Measurements from ENCODE around the gene PHACTR3. TPM values are rescaled to one million over a fixed set of nuclear protein-coding genes. Genes with fewer than 3 reads are reported as not detected.

The PHACTR3 gene
- polyA plus RNA-seq, 1 donor (not counting 4 experiments of a cell fraction or from before 2014, with no cell fraction given): 2.6 TPM

DNA sequence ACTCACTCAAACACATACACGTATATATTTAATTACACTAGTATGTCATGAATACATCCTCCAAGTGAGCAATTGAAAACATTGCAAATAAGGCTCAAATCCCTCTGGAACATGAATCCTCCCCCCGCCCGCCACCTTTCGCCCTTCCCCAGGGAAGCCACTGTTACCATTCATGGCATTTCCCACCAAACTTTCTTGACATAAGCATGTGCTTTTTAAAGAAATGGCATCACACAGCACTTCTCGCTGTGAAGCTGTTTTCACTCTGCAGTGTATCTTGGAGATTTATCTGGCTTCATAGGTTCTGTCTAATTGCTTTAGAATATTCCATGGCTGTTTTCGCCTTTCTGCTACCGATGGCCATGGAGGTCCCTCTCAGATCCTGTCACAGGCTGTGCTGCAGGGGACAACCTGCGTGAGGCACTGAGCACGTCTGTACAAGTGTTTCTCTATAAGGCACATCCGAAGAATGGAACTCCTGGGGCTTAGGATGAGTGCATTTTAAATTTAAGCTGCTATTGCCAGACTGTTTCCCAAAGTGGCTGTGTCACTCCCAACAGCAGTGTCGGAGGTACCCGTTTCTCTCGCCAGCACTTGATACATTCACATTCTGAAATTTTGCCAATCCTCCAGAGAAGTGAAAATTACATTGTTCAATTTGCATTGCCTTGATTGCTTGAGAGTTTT is 22.2 kb upstream of the PHACTR3 start:
- H3K9me3 ChIP-seq (ENCODE audit: control insufficient read depth, low read depth, low read length): no peaks in the 10 kb centered on the region
- dilution Hi-C loops (cut with MboI; ENCODE audit: extremely low pct_ligation_motif_present, low sequenced_read_pairs): no loop called here
- H4K20me1 ChIP-seq (ENCODE audit: control insufficient read depth, extremely low read depth, insufficient read depth, low read length): no peaks in the 10 kb centered on the region
- no peak overlapping the region for H3K9ac ChIP-seq (ENCODE audit: control insufficient read depth, extremely low read depth, insufficient read depth, low read length)
- no peak overlapping the region for H3K4me2 ChIP-seq (ENCODE audit: control insufficient read depth, extremely low read depth, insufficient read depth, low read depth, low read length)
- no peak overlapping the region for H3K27ac ChIP-seq (ENCODE audit: control insufficient read depth, insufficient read depth, low read length)
- no peak for TF ChIP-seq EZH2 (IDR thresholded peaks at IDR 0.05; ENCODE audit: low read length)
- TF ChIP-seq, protein P1, sequence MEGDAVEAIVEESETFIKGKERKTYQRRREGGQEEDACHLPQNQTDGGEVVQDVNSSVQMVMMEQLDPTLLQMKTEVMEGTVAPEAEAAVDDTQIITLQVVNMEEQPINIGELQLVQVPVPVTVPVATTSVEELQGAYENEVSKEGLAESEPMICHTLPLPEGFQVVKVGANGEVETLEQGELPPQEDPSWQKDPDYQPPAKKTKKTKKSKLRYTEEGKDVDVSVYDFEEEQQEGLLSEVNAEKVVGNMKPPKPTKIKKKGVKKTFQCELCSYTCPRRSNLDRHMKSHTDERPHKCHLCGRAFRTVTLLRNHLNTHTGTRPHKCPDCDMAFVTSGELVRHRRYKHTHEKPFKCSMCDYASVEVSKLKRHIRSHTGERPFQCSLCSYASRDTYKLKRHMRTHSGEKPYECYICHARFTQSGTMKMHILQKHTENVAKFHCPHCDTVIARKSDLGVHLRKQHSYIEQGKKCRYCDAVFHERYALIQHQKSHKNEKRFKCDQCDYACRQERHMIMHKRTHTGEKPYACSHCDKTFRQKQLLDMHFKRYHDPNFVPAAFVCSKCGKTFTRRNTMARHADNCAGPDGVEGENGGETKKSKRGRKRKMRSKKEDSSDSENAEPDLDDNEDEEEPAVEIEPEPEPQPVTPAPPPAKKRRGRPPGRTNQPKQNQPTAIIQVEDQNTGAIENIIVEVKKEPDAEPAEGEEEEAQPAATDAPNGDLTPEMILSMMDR (optimal IDR thresholded peaks at IDR 0.05 in 1 of 3, IDR thresholded peaks at IDR 0.05 in 1 of 3, conservative IDR thresholded peaks at IDR 0.05 in 1 of 3; ENCODE audit: extremely low read depth in 1 of 3, insufficient read depth in 2 of 3, low read length in 3 of 3): no peak
- no peaks in the 10 kb centered on the region for H3K79me2 ChIP-seq (ENCODE audit: control insufficient read depth, insufficient read depth, low read length)
- no peaks in the 10 kb centered on the region for H3K9me1 ChIP-seq (ENCODE audit: control insufficient read depth, extremely low read depth, insufficient read depth, low read length)
- no peak overlapping the region for H3K4me3 ChIP-seq (ENCODE audit: control insufficient read depth in 2 of 3, extremely low read depth in 1 of 3, insufficient read depth in 2 of 3, low read depth in 1 of 3, low read length in 3 of 3)
- no peaks in the 10 kb centered on the region for H3K36me3 ChIP-seq (ENCODE audit: control insufficient read depth in 2 of 2, extremely low read depth in 1 of 2, insufficient read depth in 2 of 2, low read length in 2 of 2)
- no peaks in the 10 kb centered on the region for H3K4me1 ChIP-seq (ENCODE audit: control insufficient read depth, extremely low read depth, insufficient read depth, low read length)
- FAIRE-seq (no peak), DNase-seq (ENCODE audit: low read depth, low spot score) (no peak)
- H2AFZ ChIP-seq (ENCODE audit: control insufficient read depth, low read length): no peak overlapping the region
- H3K27me3 ChIP-seq (ENCODE audit: control insufficient read depth, extremely low read depth, insufficient read depth, low read length): peaks cover 44% of the 10 kb centered on the region

GRCh38 chr20:59583428-59584277 is 20.7 kb upstream of the PHACTR3 start:
- Histone ChIP-seq H3K27me3 (ENCODE audit: control insufficient read depth, extremely low read depth, insufficient read depth, low read length) (peaks cover 32% of the 10 kb centered on the region), H3K4me3 (ENCODE audit: control insufficient read depth in 2 of 3, extremely low read depth in 1 of 3, insufficient read depth in 2 of 3, low read depth in 1 of 3, low read length in 3 of 3) (no peak overlapping the region), H3K9ac (ENCODE audit: control insufficient read depth, extremely low read depth, insufficient read depth, low read length) (no peak overlapping the region), H3K79me2 (ENCODE audit: control insufficient read depth, insufficient read depth, low read length) (no peaks in the 10 kb centered on the region), H4K20me1 (ENCODE audit: control insufficient read depth, extremely low read depth, insufficient read depth, low read length) (no peaks in the 10 kb centered on the region), H3K9me1 (ENCODE audit: control insufficient read depth, extremely low read depth, insufficient read depth, low read length) (no peaks in the 10 kb centered on the region), H3K4me2 (ENCODE audit: control insufficient read depth, extremely low read depth, insufficient read depth, low read depth, low read length) (no peak overlapping the region), H3K4me1 (ENCODE audit: control insufficient read depth, extremely low read depth, insufficient read depth, low read length) (no peaks in the 10 kb centered on the region), H3K9me3 (ENCODE audit: control insufficient read depth, low read depth, low read length) (no peaks in the 10 kb centered on the region), H3K36me3 (ENCODE audit: control insufficient read depth in 2 of 2, extremely low read depth in 1 of 2, insufficient read depth in 2 of 2, low read length in 2 of 2) (no peaks in the 10 kb centered on the region), H3K27ac (ENCODE audit: control insufficient read depth, insufficient read depth, low read length) (no peak overlapping the region), H2AFZ (ENCODE audit: control insufficient read depth, low read length) (no peak overlapping the region)
- dilution Hi-C loops (cut with MboI; ENCODE audit: extremely low pct_ligation_motif_present, low sequenced_read_pairs): no loop called here
- FAIRE-seq: no peak
- no peak for TF ChIP-seq EZH2 (IDR thresholded peaks at IDR 0.05; ENCODE audit: low read length)
- TF ChIP-seq, protein P1 (optimal IDR thresholded peaks at IDR 0.05 in 1 of 3, IDR thresholded peaks at IDR 0.05 in 1 of 3, conservative IDR thresholded peaks at IDR 0.05 in 1 of 3; ENCODE audit: extremely low read depth in 1 of 3, insufficient read depth in 2 of 3, low read length in 3 of 3): no peak
- no peak for DNase-seq (ENCODE audit: low read depth, low spot score)
